Left forelimb (tissue), 1 donor: ENCODE measurements around the gene POLD1.
"Not testable (repeated sequence)": the region's sequence is repeated elsewhere in the genome, so short reads cannot be mapped to it uniquely, and the experiment has no call there.

Source experiments
- DNase-seq: peaks from one replicate; pipeline ENCODE4 v3.0.0-alpha.2; 2018; ENCODE audit warnings: low spot score

POLD1 gene

GRCh38 chr19:50383852-50384684 lies at the start of gene POLD1:
POLD1 (plus strand) TSS chr19:50384347; CDS start chr19:50398852, 14,505 bp downstream.
- DNase-seq, result peak; percentile 95

GRCh38 chr19:50334741-50335421 lies 49.3 kb upstream of the POLD1 start:
- no peak for DNase-seq

GRCh38 chr19:50337031-50337430 lies 47.1 kb upstream of the POLD1 start:
- DNase-seq, result not testable (repeated sequence)

GRCh38 chr19:50340331-50340730 lies 43.8 kb upstream of the POLD1 start:
- DNase-seq, result no peak

- no peak for DNase-seq
Measured at GRCh38 chr19:50341091-50341564, 43.0 kb upstream of the POLD1 start.

GRCh38 chr19:50344661-50345318 lies 39.4 kb upstream of the POLD1 start:
- DNase-seq, result no peak

GRCh38 chr19:50347089-50347581 lies 37.0 kb upstream of the POLD1 start:
- DNase-seq, result not testable (repeated sequence)

- no peak for DNase-seq
Measured at GRCh38 chr19:50349277-50350057, 34.7 kb upstream of the POLD1 start.

GRCh38 chr19:50352242-50352641 lies 31.9 kb upstream of the POLD1 start:
- DNase-seq, result no peak

- DNase-seq, result not testable (repeated sequence)
Measured at GRCh38 chr19:50353487-50353880, 30.7 kb upstream of the POLD1 start.

GRCh38 chr19:50356691-50357177 lies 27.4 kb upstream of the POLD1 start:
- DNase-seq, result no peak

GRCh38 chr19:50357178-50358100 lies 26.7 kb upstream of the POLD1 start:
- DNase-seq, result peak; percentile 80

GRCh38 chr19:50358483-50359327 lies 25.4 kb upstream of the POLD1 start:
- peak; percentile 88 for DNase-seq

GRCh38 chr19:50359328-50359818 lies 24.8 kb upstream of the POLD1 start:
- DNase-seq, result no peak

- DNase-seq, result no peak
Measured at GRCh38 chr19:50361290-50362029, 22.7 kb upstream of the POLD1 start.

- no peak for DNase-seq
Measured at GRCh38 chr19:50362030-50362412, 22.1 kb upstream of the POLD1 start.

GRCh38 chr19:50362656-50363424 lies 21.3 kb upstream of the POLD1 start:
- no peak for DNase-seq
